ENCODE results near the gene TRMO.

Gene TRMO

GRCh38 chr9:97858826-97859225 lies 63.5 kb downstream of the TRMO start:
- no peak for DNase-seq

GRCh38 chr9:97858393-97858713 lies 63.9 kb downstream of the TRMO start:
- no peak for DNase-seq

- no peak for DNase-seq
Observed at GRCh38 chr9:97857606-97858392, 64.5 kb downstream of the TRMO start.

- no peak for DNase-seq
Observed at GRCh38 chr9:97856857-97857605, 65.3 kb downstream of the TRMO start.

- no peak for DNase-seq
Observed at GRCh38 chr9:97855899-97856298, 66.4 kb downstream of the TRMO start.

GRCh38 chr9:97855486-97855875 lies 66.8 kb downstream of the TRMO start:
- DNase-seq: no peak

GRCh38 chr9:97854696-97855485 lies 67.4 kb downstream of the TRMO start:
- DNase-seq: no peak
